Heart left ventricle (tissue), 16 donors: Measurements from ENCODE around the gene ARHGAP18. TPM values are rescaled to one million over a fixed set of nuclear protein-coding genes. Genes with fewer than 3 reads are reported as not detected.

Experiments used
- ATAC-seq, 4 donors: fragments of 200-7000 bp; cut with Tn5 transposase; one replicate each; pipeline ENCODE4 v1.9.1; 2020 to 2022; ENCODE audit warnings: moderate library complexity in 4 of 4, mild to moderate bottlenecking in 3 of 4, moderate number of reproducible peaks in 1 of 4
- DNase-seq, 5 donors: peaks; one replicate each; pipeline ENCODE4 v3.0.0-alpha.2; 2020
- H3K27ac ChIP-seq, 12 donors: fragments of 200-600 bp; sonication (generic) in 4 of 12; one replicate each; pipeline versions ENCODE4 v1.5.0 to v1.8.0; 2016 to 2022; ENCODE audit warnings: mild to moderate bottlenecking in 2 of 12
- H3K27me3 ChIP-seq, 9 donors: fragments of 200-600 bp; sonication (generic) in 2 of 9; one replicate each; pipeline versions ENCODE4 v1.5.1 to v1.8.0; 2016 to 2022; ENCODE audit warnings: mild to moderate bottlenecking in 3 of 9
- H3K36me3 ChIP-seq, 9 donors: fragments of 200-600 bp; sonication (generic) in 2 of 9; one replicate each; pipeline versions ENCODE4 v1.5.0 to v1.8.0; 2018 to 2022; ENCODE audit warnings: mild to moderate bottlenecking in 2 of 9
- H3K4me1 ChIP-seq, 12 donors: fragments of 200-600 bp; sonication (generic) in 4 of 12; one replicate each; pipeline versions ENCODE4 v1.5.0 to v1.8.0; 2016 to 2022; ENCODE audit warnings: mild to moderate bottlenecking in 3 of 12
- H3K4me3 ChIP-seq, 12 donors: fragments of 200-600 bp; sonication (generic) in 4 of 12; one replicate each; pipeline versions ENCODE4 v1.5.0 to v1.8.0; 2017 to 2022; ENCODE audit warnings: mild to moderate bottlenecking in 9 of 12, moderate library complexity in 4 of 12
- H3K9me3 ChIP-seq, 12 donors: fragments of 200-600 bp; sonication (generic) in 4 of 12; one replicate each; pipeline versions ENCODE4 v1.5.0 to v1.8.0; 2016 to 2022; ENCODE audit warnings: mild to moderate bottlenecking in 1 of 12
- POLR2A ChIP-seq, 2 donors: fragments of 450-650 bp; IDR thresholded peaks; one replicate each; pipeline ENCODE4 v1.6.1; 2017; ENCODE audit warnings: antibody characterized with exemption in 2 of 2, mild to moderate bottlenecking in 2 of 2, moderate library complexity in 2 of 2
- WGBS, 4 donors: extraction: QIAGEN DNeasy Blood & Tissue Kit in 2 of 4; methylation state at CpG; one replicate each; pipeline versions ENCODE4 v1.1.5 to v1.1.7; 2013 to 2018; 5-methylcytosine and 5-hydroxymethylcytosine counted together
- intact Hi-C, 10 donors: fragments of 100-400 bp; cut with DNase I; formaldehyde crosslinking; loops; one replicate each; pipeline versions ENCODE4 v1.11.1 to v1.14.2; 2022
- polyA plus RNA-seq, 2 donors: library from polyadenylated mRNA; stranded (reverse); fragments of 200-250 nt; gene quantifications; one replicate each; pipeline ENCODE4 v1.2.3, GENCODE V29; 2013
- total RNA-seq, 9 donors: library from RNA; depleted of rRNA in 2 of 9; stranded (reverse); fragments of >200 nt in 2 of 9; fragmentation: NEBNext Ultra II Directional in 3 of 9; extraction: Animal tissue kit (Norgen Biotek cat#: 25700) in 3 of 9; gene quantifications; one replicate each; pipeline versions ENCODE4 v1.1.0 to v1.2.4, GENCODE V29; 2016 to 2023
- TF ChIP-seq, protein P1 (sequence below), 12 donors: fragments of 200-600 bp; sonication (generic) in 4 of 12; IDR thresholded peaks; one replicate each; pipeline versions ENCODE4 v1.5.0 to v1.8.0; 2018 to 2022; ENCODE audit warnings: antibody characterized with exemption in 12 of 12, mild to moderate bottlenecking in 5 of 12
- donor health status: ischemic (EF 13 %, LVEDD 7.1; RV severe dilation, severe dysfunction).
- donor health status: healthy with polysubstance abuse.
- donor health status: DM: no; HTN: yes; CAD: no.
- donor health status: DM: no; HTN: no; CAD: no.
- donor health status: ischemic (EF 25% LVEDD 6.9; RV normal size, moderate dysfunction).
- donor health status: ischemic (EF 25% LVEDD 5.7; RV mildly dilated, moderate dysfunction).
- donor health status: healthy.
- donor health status: DM: yes; HTN: yes; CAD: no.
- donor health status: ischemic (EF 35%, LVEDD 5.7; RV mildly dilated, moderate dysfunction).
- donor health status: nonischemic (EF 11% LVEDD 7.7; RV severe dilation, severe dysfunction).
- donor health status: DM: yes; HTN: yes; CAD: no.
- donor health status: PGD.
- donor health status: ischemic (EF 29% LVEDD 5.4; RV normal size, mild dysfunction).
- donor health status: nonischemic (EF 23%, LVEDD 6.1; RV moderate dilation, normal function).

ARHGAP18 gene
- total and polyA plus RNA-seq, 11 donors, result 1.6 to 26.4 (median 3.9) TPM

DNA sequence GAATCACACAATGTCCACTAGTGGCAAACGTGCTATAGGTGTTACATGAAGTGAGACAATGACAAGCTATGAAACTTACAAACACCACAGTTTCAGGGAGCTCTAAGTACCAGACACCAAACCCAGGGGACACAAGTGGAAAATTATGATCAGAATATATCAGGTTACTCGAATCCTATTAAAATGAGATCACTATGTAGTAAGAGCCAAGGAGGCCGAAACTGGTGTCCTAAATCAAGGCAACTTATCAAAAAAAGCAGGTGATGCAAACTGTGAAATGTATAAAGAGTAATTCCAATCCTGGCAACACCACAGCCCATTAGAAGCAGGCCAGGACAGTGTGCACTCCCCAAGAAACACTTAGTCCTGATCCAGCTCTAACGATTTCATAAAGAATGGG is 100.3 kb downstream of the ARHGAP18 start:
- no peak for DNase-seq
- Histone ChIP-seq H3K27me3 (no peaks in the 10 kb centered on the region), H3K4me1 (peaks cover 0 to 14% (median 0%) of the 10 kb centered on the region in 12 donors), H3K36me3 (peaks cover 0 to 53% (median 14%) of the 10 kb centered on the region in 9 donors), H3K4me3 (no peak overlapping the region), H3K27ac (no peak overlapping the region), H3K9me3 (no peaks in the 10 kb centered on the region)
- no peak for TF ChIP-seq POLR2A (IDR thresholded peaks at IDR 0.05)
- TF ChIP-seq, protein P1, sequence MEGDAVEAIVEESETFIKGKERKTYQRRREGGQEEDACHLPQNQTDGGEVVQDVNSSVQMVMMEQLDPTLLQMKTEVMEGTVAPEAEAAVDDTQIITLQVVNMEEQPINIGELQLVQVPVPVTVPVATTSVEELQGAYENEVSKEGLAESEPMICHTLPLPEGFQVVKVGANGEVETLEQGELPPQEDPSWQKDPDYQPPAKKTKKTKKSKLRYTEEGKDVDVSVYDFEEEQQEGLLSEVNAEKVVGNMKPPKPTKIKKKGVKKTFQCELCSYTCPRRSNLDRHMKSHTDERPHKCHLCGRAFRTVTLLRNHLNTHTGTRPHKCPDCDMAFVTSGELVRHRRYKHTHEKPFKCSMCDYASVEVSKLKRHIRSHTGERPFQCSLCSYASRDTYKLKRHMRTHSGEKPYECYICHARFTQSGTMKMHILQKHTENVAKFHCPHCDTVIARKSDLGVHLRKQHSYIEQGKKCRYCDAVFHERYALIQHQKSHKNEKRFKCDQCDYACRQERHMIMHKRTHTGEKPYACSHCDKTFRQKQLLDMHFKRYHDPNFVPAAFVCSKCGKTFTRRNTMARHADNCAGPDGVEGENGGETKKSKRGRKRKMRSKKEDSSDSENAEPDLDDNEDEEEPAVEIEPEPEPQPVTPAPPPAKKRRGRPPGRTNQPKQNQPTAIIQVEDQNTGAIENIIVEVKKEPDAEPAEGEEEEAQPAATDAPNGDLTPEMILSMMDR (IDR thresholded peaks at IDR 0.05), result no peak
- ATAC-seq, result peak in 2 of 4 donors; percentile 14 to 20
- intact Hi-C loops, result loop anchor here in 1 of 10 donors (10.0 kb wide), 1 partner anchor 325 kb away; no protein-coding TSS in a partner anchor
- 78 to 83% (median 80%) methylated on average over 4 of the region's 4 CpGs for WGBS, 4 donors

- no peak for TF ChIP-seq POLR2A (IDR thresholded peaks at IDR 0.05)
- TF ChIP-seq, protein P1 (IDR thresholded peaks at IDR 0.05), result no peak
- H3K27ac ChIP-seq, result peak overlapping the region in 1 of 12 donors; percentile 4
- ATAC-seq (no peak), DNase-seq (no peak)
- WGBS, 4 donors, result 68 to 78% (median 74%) methylated on average over 3 of the region's 3 CpGs
- no peak overlapping the region for H3K4me3 ChIP-seq
- peaks cover 0 to 14% (median 0%) of the 10 kb centered on the region in 12 donors for H3K4me1 ChIP-seq
- no peaks in the 10 kb centered on the region for H3K27me3 ChIP-seq
- H3K36me3 ChIP-seq, result peaks cover 0 to 49% (median 14%) of the 10 kb centered on the region in 9 donors
- intact Hi-C loops, result loop anchor here in 1 of 10 donors (10.0 kb wide), 1 partner anchor 326 kb away; no protein-coding TSS in a partner anchor
- no peaks in the 10 kb centered on the region for H3K9me3 ChIP-seq
These were observed 101.0 kb downstream of the ARHGAP18 start for GRCh38 chr6:129608886-129609537.

GRCh38 chr6:129607581-129608186 is 102.3 kb downstream of the ARHGAP18 start:
- no peak overlapping the region for H3K27ac ChIP-seq
- H3K4me3 ChIP-seq, result no peak overlapping the region
- H3K27me3 ChIP-seq, result no peaks in the 10 kb centered on the region
- intact Hi-C loops, result loop anchor here in 1 of 10 donors (10.0 kb wide), 1 partner anchor 327 kb away; no protein-coding TSS in a partner anchor
- WGBS, 4 donors, result 70 to 77% (median 71%) methylated on average over 6 of the region's 6 CpGs
- DNase-seq (no peak), ATAC-seq (no peak)
- TF ChIP-seq, protein P1 (IDR thresholded peaks at IDR 0.05), result no peak
- no peak for TF ChIP-seq POLR2A (IDR thresholded peaks at IDR 0.05)
- peaks cover 0 to 57% (median 14%) of the 10 kb centered on the region in 9 donors for H3K36me3 ChIP-seq
- no peaks in the 10 kb centered on the region for H3K9me3 ChIP-seq
- H3K4me1 ChIP-seq, result peaks cover 0 to 14% (median 0%) of the 10 kb centered on the region in 12 donors

DNA sequence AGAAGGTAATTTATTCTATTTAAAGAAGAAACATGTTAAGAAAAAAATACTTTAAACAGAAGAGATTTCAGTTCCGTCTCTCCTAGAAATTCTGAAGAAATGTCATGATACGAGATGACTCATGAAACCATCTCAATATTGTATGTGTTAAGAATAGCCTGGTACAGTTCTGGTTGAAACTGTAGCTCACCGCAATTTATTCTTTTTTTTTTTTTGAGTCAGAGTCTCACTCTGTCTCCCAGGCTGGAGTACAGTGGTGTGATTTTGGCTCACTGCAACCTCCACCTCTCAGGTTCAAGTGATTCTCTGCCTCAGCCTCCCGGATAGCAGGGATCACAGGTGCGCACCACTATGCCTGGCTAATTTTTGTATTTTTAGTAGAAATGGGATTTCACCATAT is 103.3 kb downstream of the ARHGAP18 start:
- H3K4me3 ChIP-seq, result no peak overlapping the region
- no peak for TF ChIP-seq POLR2A (IDR thresholded peaks at IDR 0.05)
- TF ChIP-seq, protein P1 (IDR thresholded peaks at IDR 0.05), result no peak
- peaks cover 0 to 57% (median 14%) of the 10 kb centered on the region in 9 donors for H3K36me3 ChIP-seq
- no peaks in the 10 kb centered on the region for H3K9me3 ChIP-seq
- H3K27ac ChIP-seq, result peak overlapping the region in 1 of 12 donors; percentile 9
- intact Hi-C loops, result loop anchor here in 1 of 10 donors (10.0 kb wide), 1 partner anchor 328 kb away; no protein-coding TSS in a partner anchor
- no peaks in the 10 kb centered on the region for H3K27me3 ChIP-seq
- 88 to 96% (median 94%) methylated on average over 5 of the region's 5 CpGs for WGBS, 4 donors
- DNase-seq, result no peak
- ATAC-seq, result no peak
- peaks cover 0 to 14% (median 0%) of the 10 kb centered on the region in 12 donors for H3K4me1 ChIP-seq
